HG02763 (cell line): Measurements from ENCODE around the gene MAPK9.
A peak's percentile ranks its signal among the peaks of the same experiment; 100 is the strongest.

ENCODE experiments used
- ATAC-seq: cut with Tn5 transposase; IDR thresholded peaks from one replicate; pipeline ENCODE4 v1.9.1; 2021; ENCODE audit warnings: mild to moderate bottlenecking, moderate library complexity; ENCODE audit not compliant: unreplicated experiment

The MAPK9 gene

DNA sequence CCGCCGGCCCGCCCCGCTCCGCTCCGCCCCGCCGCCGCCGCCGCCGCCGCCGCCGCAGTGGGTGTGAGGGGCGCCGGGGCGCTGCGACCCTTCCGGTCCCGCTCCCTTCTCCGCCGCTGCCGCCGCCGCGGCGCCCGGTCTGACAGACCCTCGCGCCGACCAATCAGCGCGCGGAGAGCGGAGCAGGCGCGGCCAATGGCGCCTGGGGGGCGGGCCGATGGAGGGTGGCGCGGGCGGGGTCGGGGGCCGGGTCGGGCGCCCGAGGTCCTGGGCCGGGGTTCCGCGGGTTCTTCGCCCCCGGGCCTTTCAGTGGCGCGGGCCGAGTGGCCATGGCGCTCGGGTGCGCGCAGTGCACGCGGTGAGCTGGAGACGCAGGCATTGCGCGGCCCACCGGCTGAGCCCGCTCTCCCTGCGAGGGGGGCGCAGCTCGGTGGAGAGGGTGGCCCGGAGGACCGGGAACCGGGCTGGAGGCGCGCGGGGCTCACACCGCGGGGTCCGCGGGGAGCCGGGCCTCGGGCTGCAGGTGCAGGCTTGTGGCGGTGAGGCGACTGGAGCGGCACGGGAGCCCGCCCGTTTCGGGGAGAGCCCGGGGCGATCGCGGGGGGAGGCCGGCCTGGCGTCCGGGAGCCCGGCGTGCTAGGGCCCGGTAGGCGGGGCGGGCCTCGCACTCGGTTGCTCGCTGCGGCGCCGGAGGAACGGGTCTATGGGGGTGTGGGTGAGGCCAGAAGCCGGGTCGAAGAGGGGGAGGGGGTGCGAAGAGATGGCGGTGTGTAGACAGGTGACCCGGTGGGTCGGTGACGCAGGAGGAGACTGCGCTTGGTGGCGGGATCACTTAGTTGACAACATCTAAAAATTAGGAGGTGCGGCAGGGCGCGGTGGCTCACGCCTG is at the start of gene MAPK9:
TSS of gene MAPK9 (minus strand) at position 141 of the 889 bp plus-strand sequence. CDS start 11,522 bp downstream, outside the sequence.
- peak; percentile 85 for ATAC-seq

DNA sequence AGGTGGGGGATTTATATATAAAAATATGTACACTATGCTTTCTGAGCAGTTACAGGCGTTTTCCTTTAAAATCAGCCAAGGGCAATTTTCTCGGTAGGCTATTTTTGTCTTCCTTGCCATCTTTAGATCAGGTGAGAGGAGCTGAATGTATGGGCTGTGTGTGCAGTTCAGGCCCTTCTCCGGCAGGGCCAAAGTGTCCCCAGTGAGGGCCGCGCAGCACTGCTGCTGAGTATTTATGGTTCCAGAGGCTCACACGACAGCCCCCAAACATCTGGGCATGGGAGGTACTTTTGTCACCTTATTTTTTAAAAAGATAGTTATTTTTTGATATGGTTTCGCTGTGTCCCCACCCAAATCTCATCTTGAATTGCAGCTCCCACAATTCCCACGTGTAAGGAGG is 49.7 kb upstream of the MAPK9 start:
- no peak for ATAC-seq

DNA sequence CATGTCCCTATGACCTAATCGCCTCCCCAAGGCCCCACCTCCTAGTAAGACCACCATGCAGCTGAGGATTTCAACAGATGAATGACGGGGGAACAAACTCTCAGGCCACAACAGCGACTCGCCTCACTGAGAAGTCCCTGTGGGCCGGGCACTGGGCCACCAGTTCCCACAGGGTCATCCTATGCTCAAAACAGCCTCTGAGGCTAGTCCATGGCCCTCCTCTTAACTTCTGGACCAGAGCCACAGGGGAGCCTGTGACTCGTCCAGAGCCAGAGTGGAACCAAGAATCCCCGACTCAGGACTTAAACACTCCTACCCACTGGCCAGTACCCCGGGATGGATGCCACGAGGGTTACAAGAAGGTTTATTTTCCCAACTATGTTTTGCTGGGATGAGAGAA is 49.0 kb upstream of the MAPK9 start:
- no peak for ATAC-seq

DNA sequence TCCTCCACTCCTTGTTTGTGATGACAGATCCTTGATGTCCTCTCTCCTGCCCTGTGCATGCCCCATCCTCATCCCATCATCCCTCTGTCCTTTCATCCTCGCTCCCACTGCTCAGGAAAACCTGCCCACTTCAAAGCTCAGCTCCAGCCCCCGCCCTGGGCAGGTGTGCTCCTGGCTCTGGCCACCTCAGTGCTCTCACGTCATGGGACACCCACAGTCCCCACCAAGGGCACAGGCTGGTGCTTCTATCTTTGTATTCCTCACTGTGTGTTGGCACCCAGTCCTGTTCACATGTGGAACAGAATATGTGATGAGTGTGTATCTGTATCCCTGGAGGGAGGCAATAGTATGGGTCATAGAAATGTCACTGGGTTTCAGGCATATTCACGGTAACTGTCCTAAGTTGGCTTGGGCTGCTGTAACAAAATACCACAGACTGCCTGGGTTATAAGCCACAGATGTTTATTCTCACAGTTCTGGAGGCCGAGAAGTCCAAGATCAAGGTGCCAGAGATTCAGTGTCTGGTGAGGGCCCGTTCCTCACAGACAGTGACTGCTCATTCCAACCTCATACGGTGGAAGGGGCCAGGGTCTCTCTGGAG is 47.8 kb upstream of the MAPK9 start:
- no peak for ATAC-seq

DNA sequence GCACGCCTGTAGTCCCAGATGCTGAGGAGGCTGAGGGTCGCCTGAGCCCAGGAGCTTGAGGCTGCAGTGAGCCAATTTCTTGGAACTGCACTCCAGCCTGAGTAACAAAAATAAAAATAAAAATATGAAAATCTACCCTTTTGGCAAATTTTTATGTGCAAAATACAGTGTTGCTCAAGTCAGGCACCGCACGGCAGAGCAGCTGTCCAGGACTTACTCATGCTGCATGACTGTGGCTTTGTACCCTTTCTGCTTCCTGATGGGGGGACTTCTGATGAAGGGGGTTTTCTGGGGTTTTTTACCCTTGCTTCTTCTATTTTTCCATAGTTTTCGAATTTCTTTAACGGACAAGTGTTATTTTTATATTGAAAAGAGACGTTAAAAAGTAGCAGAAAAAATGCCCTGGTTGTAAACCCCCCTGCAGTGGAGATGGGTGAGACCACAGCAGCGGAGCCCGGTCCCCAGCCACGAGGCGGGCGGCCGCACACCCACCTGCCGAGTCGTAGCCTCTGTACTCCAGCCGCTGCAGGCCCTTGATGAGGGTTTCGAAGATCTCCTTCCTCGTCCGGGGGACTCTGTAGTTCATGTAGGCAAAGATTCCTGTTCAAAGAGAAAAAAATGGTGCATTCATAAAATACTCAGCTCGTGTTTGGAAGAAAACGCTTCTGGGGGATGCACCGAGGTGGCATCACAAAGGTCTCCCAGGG is 46.3 kb upstream of the MAPK9 start:
- ATAC-seq, result no peak

DNA sequence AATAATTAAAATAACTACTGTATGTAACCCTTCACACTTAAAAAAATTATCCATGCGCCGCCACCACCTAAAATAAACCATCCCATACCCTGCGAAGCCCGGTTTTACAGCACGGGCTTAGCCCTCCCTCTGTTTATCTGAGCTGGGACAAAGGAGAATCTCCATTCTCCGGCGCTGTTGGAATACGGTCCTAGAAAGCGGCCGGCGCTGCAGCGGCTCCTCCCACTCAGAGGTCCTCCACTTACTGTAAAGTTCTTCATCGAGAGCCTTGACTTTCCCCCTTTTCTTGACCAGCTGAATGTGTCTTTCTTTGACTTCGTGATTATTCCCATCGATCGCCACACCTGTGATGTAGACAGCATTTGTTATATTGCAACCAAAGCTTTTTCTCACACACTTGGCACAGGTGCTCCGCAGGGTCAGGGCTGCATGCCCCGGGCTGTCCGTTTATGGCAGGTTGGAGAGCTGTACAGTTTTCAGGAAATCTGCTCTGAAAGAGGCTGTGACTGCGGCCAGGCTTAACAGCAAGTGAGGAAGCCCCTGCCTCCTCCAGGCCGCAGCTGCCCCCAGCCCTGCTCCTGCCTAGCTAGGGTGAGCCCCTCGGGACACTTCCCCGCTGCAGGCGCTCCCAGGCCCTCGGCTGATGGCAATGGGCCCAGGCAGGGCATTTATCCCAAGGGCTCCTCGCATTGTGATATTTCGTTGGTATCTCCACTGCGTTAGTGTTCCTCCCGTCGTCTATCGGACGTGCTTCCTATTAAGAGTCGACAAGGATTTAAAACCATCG is 44.5 kb upstream of the MAPK9 start:
- ATAC-seq, result no peak

DNA sequence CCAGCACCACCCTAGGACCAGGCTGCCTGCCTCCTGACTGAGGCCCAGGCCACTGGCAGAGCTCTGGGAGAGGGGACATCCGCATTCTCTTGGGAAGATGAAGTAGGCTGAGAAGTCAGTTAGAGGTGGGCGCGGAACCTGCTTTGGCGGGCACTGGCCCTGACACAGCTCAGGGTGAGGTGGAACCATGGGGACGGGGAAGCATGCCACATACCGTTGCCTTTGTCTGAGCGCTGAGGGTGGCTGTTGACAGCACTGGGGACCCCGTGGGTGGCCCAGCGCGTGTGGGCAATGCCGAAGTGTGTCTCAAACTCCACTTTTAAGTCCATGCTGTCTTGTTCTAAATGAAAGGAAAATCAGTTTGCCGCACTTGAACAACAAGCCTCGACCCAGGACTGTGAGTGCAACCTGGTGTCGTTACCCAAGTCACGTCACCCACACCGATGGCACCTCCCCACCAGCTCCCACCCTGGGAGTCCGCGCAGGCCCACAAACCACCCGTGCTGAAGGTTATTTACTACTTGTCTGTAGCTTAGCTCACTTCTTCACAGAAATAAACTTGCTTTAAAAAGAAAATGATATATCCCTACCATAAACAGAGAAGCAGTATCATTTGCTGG is 43.8 kb upstream of the MAPK9 start:
- ATAC-seq, result no peak

DNA sequence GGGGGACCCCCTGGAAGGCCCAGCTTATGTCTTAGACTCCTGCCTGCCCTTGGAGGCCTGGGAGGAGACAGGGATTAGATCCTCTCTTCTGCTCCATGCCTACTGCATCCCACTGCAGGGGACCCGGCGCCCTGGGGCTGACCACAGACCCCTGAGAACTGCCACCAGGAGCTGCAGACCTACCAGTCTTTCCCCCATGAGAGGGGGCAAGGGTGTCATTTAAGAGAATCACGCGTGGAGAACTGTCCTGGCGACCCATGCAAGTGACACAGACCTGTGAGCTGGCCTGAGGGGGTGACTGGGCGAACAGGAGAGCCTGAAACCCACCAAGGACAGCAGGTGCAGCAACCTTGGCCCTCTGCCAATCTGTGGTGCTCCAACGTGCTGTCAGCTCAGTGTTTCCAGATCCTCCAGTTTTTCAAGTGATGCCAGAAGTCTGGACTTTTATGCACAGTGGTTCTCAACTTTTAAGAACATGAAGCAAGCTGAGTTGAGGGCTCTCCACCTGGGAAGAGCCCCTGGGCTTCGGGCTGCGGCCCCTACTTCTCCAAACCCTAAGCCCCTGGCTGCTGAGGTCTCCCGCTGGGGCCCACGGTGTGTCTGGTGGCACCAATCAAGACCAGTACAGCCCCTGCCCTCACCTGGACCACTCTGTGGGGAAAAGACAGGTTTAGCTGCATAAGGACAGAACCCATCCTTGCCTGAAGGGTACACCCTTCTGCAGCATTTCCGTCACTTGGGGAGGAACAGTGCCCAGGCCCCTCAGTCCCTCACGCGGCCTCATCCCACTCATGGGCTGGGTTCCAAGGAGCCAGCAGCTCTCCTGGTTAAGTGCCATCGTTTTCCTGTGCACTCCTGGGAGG is 43.1 kb upstream of the MAPK9 start:
- no peak for ATAC-seq

DNA sequence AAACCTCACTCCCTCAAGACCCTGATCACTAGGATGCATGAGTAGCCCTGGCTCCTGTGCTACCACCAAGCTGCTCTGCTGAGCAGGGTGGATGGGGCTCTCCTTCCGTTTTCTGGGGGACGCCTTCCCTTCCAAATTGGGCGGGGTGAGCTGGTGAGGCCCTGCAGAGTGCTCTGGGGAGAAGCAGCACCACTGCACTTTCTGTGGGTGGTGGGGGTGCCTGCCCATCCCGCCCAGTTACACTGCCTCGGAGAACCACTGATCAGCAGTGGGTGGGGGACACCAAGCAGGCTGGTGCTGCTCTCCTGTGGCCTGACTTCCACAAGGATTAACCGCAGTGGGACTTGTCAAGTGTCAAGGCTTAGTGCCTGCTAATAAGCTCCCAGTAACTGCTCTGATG is 42.3 kb upstream of the MAPK9 start:
- no peak for ATAC-seq

DNA sequence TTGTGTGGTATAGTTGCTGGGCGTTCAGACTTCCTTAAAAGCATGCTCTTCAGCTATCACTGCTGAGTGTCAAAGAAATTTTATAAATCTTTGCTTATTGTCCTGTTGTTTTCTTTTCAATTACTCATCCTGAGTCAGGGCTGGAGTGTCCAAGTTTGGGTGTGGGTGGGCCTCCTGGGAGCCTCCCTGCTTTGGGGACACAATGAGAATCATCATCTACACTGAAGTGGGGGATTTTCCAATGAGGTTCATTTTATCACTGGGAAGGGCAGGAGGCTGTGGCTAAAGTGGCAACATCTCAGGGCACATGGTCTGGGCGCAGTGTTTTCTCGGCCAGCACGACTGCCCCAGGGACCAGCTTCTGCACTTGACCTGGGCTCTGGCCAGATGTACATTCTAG is 41.8 kb upstream of the MAPK9 start:
- ATAC-seq, result no peak

DNA sequence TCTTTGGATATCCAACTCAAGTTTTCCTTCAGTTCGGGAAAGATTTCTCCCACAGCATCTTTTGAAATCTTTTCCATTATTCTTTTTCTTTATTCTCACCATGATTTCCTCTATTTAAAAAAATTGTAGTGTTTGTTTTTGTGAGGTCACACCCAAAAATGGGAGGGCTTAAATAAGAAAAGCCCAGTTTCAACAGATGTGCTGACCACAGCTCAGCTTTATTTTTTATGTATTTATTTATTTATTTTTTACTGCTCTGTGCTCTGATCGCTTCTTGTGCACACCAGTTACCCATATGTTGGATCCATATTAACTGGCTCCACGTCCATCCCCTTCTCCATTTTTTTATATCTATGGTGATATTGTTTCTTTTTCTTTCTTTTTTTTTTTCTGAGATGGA is 41.0 kb upstream of the MAPK9 start:
- ATAC-seq, result no peak

DNA sequence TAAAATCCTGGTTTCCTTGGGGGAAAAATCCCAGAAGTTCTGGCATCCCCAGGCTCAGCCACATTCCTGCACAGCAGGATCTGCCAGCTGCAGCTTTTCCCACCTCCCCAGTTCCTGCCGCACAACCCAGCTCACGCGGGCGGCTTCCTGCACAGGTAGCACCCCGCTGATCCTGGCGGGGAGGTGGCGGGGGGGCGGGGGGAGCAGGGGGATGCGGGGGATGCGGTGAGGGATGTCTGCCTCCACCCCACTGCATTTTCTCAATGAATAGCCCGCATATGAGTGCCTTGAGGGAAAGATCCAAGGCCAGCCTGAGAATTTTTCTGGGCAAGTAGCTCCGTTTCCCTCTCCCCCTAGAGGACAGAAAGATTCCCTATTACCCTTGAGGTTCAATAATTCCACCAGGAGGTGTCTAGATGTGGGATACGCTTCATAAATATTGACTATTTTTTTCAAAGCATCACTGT is 40.2 kb upstream of the MAPK9 start:
- no peak for ATAC-seq

DNA sequence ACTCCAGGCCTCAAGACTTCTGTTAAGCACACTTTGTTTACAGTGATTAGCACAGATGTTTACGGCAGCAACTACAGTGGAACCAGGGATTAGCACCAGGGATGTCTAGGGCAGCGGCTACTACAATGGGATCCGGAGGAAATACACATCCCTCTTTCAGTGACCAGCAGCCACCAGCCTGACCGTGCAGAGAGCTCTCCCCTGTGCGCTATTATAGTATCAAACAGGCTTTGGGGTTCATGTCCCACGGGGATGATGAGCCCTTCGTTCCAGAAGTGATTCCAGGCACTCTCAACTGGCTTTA is 39.7 kb upstream of the MAPK9 start:
- ATAC-seq, result no peak

DNA sequence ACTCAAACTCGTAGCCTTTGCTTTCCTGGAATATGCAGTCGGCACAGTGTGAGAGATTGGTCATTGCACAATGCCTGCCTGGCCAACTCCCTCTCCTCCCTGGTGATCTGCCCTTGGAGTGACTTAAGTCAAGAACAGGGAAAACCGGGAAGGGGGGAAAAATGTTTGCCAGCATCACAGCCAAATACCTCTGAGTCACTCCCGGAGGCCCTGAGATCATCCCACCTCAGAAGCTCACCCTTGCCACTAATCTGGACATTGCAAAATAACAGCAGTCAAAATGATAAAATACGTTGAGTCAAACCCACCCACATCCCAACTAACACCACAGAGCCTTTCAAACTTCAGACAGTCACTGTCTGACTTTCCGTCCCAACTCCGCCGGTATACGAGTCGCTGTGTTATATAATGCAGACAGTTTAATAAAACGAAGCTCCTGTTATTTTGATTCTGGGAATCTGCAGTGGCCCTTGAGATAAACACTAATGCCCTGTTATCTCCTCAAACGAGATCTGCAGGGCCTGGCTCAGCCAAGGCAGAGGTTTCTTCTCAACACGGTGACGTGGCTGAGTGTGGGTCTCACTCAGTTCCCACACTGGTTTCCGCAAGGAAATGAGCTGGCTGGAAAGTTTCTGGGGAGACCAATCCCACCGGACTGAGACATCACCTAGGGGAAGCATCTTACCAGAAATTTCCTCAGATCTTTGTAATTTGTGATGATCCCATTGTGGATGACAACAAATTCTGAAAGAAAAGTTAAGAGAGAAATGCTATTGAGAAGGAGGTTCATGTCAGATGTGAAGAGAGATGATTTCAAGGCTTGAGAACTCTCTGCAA is 39.1 kb upstream of the MAPK9 start:
- ATAC-seq, result no peak

DNA sequence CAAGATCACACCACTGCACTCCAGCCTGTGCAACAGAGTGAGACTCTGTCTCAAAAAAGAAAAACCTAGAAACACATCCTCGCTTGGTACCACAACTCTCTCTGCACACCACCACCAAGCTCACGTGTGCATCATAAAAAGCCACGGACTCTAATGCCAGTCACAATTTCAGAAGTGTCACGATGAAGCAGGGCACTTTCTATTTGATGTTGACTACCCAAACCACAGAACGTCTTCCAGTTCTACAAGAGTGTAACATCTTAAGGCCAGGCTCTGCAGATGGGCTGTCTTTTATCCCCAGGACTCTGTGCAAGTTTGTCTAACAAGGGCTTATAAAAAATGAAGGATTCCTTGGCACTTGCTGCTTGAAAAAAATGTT is 38.4 kb upstream of the MAPK9 start:
- ATAC-seq, result no peak

DNA sequence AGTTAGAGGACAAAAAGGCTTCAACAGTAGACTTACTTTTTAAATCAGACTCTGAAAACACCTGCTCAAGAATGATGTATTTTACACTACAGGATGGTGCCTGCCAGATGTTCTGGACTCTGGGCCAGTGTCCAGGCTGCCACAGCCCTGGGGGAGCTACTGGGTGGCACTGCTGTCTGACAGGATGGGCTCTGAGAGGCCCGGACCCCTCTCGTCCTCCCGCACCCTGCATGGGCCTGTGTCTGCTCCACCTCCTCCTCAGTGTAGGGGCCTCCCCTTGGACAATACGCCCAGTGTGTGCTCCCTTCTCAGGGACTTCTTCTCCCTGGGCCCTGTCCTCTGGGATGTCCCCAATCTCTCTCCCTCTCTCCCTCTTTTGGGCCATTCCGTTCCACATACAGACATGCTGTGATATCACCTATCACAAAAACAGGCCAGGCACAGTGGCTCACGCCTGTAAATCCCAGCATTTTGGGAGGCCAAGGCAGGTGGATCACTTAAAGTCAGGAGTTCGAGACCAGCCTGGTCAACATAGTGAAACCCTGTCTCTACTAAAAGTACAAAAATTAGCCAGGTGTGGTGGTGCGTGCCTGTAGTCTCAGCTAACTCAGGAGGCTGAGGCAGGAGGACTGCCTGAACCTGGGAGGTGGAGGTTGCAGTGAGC is 37.9 kb upstream of the MAPK9 start:
- no peak for ATAC-seq

DNA sequence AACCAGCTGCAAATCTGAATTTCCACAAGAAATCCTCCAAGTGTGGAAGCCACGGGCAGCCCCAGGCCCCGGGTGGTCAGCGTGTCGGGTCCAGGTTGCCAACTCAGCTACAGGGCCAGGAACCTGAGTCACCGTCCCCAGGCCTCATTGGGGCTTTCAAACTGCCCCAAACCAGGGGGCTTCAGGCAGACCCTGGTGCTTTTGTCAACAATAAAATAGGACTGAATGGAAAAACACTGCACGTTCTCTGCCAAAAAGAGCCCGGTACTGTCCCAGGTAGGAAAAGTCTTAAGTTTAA is 37.2 kb upstream of the MAPK9 start:
- no peak for ATAC-seq

DNA sequence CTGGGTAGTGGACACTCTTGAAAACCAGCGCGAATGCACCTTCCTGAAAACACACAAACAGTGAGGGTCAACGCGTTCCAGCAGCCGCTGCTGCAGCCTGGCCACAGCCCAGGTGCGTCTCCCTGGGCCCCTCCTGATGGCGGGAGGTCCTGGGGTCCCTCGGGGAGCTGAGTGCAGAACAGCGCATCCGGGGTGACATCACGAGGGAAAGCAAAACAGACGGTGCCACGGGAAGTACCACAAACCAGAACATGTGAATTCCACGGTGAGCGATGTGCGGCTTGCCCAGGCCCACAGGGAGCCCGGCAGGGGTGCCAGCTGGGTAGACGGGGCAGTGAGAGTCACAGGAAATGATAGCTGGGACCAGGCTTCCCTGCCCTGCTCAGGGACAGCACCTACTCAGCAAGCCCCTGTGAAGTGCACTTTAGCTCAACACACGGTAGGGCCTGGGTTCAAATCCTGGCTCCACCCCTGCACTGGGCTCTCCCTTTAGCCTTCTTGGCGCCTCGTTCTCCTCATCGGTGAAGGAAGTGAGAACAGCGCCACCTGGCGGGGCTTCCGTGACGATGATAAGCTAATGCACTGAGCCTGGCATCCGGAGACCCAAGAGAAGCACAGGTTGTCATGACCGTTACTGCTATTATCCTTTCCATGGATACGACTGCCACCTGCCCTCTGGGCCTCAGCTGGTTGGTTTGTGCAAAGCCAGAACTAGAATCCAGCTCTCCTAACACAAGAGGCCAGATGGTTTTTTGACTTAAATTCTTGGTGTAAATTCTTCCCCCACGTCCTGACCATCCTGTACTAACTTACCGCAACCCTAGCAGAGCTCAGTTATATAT is 36.6 kb upstream of the MAPK9 start:
- peak; percentile 62 for ATAC-seq
